ENCODE results near the gene WIF1.
A peak's percentile ranks its signal among the peaks of the same experiment; 100 is the strongest.

The WIF1 gene

DNA sequence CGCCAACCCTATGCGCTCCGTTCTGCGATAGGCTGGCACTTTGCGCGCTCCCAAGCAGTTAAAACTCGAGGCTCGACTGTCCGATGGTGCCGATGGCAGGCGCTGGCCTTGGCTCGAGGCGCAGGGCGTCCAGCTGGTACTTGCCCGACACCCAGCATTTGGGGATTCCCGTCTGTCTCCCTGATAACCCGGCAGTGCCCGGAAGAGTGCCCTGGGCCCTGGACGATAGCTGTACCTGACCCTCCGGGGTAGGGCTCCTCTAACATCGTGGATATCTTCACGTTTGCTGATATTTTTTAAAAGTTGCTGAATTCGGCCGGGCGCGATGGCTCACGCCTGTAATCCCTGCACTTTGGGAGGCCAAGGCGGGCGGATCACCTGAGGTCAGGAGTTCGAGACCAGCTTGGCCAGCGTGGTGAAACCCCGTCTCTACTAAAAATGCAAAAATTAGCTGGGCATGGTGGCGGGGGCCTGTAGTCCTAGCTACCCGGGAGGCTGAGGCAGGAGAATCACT, 908 bp upstream of the WIF1 start:
- DNase-seq: no peak

DNA sequence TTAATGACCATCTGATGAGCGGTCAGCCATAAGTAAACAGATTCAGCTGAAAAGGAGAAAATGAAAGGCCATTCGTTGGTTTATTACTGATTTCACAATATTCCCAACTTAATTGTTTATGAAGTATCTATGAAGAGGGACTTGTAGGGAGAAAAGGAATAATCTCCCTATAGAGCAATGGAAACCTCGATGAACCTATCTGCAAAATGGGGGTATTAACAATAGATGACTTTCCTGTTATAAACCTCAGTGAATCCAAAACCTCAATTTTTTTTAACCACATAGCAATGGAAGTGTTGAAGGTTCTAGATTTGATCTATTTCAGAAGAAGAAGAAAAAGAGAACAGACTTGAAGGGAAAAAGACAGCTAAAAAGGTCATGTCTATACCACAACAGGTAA, 2.0 kb downstream of the WIF1 start:
- DNase-seq: no peak

DNA sequence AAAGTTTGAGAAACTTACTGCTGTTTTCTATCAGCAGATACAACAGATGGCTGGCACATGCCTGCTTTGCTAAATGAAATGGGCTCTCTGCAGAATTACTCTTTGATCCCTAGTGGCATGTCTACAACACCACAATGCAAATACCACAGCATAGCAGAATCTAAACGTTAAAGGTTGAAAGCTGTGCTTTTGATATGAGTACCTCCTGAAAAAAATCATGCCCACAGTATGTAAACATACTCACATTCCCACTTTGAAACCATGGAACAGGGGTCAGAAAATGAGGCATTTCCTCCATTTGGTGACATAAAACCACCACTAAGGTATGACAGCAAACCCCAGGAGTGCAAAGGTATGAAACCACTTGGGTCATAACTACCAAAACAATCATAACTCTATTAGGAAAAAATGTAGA, 7.5 kb downstream of the WIF1 start:
- DNase-seq: no peak

DNA sequence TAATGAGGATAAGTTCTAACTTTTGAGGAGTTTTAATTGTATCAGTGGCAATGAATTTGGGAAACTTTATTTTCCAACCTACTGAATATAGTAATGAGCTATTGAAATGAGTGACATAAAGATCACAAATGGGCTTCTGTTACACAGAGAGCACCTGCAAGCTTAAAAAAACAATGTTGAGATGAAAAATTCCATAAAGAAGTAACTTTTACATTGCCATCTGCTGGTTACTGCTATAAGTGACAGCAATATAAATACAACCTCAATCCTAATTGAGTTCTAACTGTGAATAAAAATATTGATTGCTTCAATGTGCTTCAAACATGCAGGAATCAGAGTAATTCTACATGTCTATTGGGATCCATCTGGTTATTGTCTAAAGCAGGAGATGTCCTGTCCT, 14.2 kb downstream of the WIF1 start:
- DNase-seq: no peak

DNA sequence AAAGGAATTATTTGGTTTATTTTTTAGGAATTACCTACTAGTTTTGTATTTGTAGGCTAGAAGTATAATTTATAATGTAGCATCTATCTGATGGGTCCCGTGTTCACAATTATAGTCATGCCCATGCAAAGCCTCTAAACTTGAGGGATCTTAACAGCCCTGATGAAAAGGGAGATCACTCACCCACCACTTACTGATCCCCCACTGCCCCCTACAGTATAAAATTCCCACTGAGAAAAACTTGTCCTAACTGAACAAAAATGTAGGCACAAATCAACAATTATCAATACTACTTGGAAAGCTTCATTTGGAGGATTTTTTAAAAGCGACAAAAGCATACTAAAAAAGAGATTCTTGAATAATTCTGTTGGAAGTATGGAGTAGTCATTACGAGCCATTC, 21.0 kb downstream of the WIF1 start:
- DNase-seq: peak; percentile 6

DNA sequence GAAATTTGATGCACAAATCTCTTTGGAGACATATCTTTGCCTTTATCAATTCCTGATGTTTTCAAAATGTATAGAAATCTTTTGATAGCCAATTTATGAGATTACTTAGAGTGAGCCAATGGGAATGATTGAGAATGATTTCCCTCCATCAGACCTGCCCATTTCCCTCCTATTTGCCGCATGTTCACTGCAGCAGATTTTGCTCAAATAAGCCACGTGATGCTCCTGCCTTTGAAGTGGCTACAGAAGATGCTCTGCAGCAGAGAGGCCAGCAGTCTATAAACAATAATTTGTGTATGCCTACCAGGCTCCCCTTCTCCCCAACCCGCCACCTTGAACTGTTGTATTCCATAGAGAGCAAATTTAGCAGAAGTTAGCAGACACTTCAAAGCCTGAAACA, 21.9 kb downstream of the WIF1 start:
- DNase-seq: no peak

DNA sequence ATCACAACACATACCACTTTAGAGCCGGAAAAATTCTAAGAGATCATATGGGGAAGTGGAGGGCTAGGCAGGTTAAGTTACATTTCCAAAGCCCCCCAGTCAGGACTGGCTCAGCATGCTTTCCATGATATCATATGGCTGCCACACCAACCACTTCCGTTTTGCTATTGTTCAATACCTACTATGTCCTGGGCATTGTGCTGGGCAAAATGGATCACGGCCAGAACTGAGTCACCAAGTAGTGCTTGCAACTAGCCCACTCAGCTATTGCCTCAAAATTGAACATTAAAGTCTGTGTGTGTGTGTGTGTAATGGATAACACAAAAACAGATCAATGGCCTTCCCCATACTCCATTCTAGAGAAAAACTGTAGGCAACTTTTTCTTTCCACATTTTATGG, 22.7 kb downstream of the WIF1 start:
- no peak for DNase-seq

DNA sequence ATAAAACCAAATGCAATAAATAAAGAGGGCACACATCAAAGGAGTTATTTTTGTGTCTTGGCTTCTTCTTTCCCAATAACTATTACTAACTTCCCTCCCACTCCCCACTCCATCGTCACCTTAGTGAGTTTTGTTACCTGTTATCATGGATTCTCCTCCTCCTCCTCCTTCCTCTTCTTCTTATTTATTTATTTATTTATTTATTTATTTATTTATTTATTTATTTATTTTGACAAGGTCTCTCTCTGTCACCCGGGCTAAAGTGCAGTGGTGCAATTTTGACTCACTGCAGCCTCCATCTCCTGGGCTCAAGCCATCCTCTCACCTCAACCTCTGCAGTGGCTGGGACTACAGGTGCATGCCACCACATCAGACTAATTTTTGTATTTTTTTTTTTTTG, 26.4 kb downstream of the WIF1 start:
- no peak for DNase-seq

DNA sequence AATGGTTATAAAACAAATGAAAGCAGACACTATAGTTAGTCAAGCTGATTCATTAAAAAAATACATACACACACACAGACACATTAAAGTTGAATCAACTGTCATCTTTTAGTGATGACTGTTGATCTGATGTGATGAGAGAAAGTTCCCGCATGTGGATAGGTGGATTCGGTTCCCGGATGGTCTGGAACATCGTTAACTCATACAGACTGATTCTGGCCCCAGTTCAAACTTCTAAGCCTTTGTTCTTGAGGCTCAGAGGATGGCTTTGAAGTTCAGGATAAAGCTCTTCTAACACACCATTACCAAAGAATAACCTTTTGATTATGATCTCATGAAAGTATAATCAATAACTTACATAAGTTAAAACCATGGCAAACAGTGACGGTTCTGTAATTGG, 27.5 kb downstream of the WIF1 start:
- DNase-seq: no peak

DNA sequence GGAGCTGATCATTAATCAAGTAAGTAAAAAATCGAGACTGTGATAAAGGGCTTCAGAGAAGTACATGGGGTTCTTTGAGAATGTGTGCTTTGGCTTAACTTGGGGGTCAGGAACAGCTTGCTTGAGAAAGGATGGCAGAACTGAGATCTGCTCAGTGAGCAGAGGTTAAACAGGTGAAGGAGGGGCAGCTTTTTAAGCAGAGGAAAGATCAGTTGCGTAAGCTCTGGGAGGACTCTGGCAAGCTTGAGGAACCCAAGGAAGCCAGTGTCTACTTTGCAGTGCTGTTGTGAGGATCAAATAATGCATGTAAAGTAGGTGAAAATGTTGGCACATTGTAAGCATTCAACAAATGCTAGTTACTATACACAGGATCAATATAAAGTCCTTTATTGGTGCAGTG, 30.6 kb downstream of the WIF1 start:
- no peak for DNase-seq

DNA sequence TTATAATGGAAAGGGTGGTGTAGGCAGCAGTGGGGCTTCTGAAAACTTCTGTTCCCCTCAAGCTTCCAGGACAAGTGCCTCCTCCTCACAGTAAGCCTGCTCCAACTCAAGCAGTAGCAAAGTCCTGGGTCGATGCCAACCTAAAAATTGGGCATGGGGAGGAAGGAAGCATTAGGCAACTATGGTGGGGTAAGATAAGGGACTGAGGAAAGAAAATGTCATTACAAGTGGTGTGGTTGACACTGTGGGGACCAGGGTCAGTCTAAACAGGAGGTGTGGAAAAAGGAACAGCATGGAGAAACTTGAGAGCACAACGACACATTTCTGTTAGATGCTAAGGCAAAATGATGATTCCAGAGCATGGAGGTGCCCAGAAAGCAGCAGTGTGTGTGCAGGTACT, 34.9 kb downstream of the WIF1 start:
- no peak for DNase-seq

DNA sequence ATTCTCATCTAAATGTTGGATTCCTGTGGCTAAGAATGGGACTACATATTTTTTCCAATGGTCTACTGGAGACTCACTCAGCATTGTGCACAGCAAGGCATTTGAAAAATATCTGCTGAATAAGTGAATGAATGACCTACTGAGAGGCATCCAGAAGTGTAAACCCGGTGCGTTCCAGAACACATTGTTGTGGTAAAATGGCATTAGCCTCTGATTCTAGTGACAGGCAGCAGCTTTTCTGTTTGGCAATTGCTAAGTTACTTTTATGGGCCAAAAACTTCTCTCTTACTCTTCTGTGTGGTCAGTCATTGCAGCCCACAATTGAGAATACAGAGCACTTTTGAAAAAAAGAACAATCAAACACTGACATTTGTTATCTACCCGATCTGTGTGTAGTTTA, 36.5 kb downstream of the WIF1 start:
- DNase-seq: no peak

DNA sequence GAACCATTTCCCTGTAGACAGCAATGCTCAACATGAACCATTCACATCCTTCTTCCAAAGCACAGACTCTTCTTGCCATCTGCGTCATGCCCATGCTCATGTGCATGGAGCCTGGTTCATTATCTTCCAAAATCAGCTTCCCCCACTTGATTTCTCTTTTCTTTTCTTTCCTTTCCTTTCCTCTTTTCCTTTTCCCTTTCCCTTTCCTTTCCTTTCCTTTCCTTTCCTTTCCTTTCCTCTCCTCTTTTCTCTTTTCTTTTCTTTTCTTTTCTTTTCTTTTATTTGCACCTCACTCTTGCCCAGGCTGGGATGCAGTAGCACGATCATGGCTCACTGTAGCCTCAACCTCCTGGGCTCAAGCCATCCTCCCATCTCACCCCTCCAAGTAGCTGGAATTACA, 37.5 kb downstream of the WIF1 start:
- no peak for DNase-seq

DNA sequence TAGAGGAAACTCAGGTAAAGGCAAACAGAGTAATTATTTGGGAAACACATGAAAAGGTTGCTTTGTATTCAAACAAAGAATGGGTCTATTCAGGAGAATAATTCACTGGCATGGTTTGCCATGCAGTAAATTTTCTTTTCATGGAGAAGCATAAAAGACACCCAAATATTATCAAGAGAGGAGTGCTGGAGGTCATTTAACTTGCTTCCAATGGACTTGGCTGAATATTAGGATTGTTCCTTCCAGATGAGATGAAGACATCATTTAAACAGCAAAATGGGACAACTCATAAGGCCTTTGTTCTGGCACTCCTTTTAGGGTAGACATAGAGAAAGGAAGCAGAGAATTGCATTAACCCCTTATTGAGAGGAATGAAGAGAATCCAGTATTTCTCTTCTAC, 38.7 kb downstream of the WIF1 start:
- DNase-seq: no peak

DNA sequence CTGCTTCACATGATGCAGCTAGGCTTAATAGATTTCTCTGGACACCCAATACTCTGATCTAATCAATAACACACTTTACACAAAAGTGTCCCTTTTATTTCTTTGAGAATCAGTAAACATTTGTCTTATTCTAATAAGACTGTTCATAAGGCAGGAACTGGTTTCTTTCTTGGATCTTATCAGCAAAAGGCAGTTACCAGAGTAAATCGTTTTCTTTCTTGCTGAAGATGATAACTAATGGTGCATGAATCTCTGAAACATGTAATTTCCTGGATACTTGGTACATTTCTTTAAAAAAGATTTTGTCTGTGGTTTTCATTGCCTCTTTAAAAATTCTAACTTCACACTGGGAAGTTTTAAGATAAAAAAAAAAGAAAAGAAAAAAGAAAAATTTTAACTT, 39.6 kb downstream of the WIF1 start:
- no peak for DNase-seq

DNA sequence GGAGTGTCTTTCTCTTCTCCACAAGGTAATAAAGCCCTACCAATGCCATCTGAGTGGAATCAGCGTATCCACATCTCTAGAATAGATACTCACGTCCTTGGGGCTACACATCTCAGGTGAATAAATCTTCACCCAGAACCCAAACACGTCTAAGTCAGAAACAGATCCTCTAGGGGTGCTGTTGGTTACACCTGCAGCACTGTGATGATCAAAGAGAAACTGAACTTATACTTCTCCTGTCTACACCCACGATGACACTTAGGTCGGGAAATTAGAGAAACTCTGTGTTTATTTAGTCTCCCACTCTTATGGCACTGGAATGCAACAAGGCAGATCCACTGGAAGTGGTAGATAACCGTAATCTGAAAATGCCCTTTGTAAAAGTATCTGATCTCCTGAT, 46.2 kb downstream of the WIF1 start:
- DNase-seq: no peak

DNA sequence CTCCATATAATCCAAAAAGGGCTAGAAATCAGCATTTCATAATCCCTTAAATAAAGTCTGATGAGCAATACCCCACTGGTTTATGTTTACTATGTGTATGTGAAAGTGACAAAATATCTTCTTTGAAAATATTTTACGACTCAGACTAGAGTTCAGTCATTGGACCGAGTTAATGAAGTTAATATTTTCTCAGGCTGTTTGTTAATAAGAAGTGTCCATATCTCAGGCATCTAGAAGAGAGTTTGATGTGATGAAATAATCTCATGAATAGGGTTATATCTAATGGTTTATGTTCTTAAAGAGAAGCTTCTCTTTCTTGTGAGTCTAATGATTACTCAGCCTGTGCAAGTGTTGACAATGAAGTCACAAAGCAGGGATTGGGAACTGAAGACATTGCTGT, 51.8 kb downstream of the WIF1 start:
- DNase-seq: no peak

DNA sequence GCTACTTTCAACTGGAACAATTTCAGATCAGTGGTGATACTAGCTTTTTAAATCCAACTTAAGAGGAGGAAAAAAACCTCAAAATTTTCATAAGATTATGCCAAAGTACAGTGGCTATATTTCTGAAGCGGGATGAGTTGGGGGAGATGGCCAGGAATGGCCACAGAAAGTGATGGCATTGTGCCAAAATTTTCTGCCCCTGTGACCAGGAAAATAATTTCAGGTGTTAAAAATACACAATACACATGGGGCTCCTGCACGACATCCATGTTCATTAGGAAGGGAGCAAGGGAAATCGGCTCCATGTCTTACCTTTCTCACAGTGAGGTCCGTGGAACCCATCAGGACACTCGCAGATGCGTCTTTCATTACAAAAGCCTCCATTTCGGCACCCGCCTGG, 53.7 kb downstream of the WIF1 start:
- DNase-seq: no peak

DNA sequence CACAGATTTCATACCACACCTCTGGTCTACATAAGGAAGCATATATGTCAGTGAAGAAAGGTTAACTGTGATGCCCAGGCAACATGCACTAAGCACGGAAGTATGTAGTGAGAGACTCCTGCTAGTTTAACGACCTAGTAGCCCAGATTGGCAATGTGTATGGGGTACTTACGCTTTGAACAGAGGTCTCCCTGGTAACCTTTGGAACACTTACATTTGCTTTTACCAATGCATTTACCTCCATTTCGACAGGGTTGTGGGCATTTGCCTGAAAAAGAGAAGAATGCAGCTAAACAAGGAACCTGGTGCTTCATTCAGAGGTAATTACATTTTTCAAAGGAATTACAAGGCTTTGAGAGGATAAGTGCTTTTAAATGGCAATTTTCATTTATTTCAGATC, 65.2 kb downstream of the WIF1 start:
- no peak for DNase-seq

DNA sequence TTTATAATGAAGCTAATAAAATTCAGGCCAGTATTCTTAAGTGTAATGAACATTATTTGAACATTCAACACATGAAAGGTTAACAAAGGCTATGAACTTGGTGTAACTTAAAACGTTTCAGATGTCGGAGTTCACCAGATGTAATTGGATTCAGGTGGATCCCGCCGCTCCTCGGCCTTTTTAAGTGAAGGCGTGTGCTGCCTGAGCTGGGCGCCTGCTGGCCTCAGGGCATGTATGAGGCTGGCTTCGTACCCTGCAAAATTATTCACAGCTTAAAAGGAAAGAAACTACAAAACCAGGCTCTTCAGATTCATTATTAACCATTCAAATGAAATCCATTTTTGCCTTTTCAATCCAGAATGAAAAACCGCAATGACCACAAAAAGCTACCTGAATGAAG, 69.9 kb downstream of the WIF1 start:
- no peak for DNase-seq

DNA sequence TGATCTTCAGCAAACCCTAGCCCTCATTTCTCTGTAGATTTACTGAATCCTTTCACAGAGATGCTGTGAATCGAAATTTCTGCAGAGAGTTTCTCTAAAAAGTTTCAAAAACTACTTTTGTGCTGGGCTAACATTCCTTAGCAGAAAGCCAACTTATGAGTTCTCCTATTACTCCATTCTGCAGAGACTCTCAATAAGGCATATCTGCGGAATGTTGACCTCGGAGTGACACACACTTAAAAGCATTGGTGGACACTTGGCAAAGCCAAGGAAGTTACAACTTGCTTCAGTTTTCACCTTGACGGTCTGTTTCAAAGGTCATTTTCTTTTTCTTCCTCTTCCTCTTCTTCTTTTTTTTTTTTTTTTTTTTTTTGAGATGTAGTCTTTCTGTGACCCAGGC, 75.8 kb downstream of the WIF1 start:
- no peak for DNase-seq

DNA sequence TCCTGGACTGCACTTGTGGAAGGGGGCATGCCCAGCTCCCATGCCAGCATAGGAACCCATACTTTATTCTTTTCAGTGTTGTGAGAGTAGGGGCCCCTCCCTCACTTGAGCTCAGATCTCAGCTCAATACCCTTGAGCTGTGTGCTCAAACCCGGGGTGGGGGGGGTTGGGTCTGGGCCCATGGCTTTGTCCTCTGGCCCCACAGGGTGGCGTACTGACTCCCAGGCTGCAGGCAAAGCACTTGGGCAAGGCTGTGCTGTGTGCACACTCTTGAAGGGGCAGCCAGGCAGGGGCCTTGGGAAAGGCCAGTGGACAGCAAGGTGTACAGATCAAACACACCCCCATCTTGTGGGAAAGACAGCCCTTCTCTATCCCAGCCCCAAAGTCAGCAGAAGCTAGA, 81.8 kb downstream of the WIF1 start:
- DNase-seq: no peak

DNA sequence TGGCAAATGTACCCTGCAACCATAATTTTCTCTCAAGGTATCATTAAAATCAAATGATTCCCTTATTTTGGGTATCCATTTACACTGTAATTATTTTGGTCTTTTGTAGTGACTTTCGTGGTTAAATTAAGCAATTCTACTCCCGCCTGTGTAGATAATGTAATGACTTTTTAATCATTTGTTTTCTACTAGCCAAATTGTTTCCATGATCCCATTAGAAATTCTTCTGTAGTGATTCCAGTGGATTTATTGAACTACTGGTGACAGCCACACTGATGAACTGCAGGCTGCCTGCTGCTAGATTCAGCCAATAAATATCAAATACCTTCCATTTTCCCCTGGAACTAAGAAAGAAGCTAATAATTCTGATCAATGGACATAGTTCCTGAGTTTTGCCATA, 96.0 kb downstream of the WIF1 start:
- no peak for DNase-seq

DNA sequence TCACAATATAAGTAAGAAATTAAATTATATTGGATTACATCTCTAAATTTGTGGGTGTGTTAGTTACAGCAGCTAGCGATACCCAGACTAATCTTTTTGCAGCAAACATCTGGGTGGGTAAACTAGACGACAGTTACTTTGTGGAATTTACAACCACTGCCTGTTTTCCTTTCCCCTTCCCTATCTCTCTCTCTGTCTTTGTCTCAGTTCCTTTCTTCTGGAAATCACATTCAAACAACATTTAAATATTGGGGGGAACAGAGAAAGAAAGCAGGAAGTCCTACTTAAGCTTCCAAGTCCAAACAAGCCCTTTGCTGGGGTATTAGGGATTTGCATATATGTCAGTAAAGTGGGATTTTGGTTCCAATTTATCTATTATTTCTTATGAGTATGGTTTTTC, 97.6 kb downstream of the WIF1 start:
- no peak for DNase-seq

DNA sequence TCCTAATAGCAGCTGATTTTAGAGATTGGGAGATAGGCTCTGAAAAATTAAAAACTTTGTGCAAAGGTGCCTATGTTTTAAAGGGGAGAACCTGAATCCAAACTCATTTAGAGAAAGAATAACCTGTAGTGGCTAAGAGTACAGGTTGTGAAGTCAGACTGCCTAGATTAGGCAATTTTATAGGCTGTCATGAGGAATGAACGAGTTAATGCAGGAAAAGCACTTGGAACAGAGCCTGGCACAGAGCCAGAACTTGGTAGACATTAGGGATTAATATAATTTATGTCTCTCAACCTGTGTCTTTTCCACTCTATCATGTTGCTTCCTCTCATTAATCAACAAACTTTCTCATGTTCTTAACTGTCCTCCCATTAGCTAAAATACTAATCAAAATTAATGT, 98.1 kb downstream of the WIF1 start:
- peak; percentile 78 for DNase-seq

DNA sequence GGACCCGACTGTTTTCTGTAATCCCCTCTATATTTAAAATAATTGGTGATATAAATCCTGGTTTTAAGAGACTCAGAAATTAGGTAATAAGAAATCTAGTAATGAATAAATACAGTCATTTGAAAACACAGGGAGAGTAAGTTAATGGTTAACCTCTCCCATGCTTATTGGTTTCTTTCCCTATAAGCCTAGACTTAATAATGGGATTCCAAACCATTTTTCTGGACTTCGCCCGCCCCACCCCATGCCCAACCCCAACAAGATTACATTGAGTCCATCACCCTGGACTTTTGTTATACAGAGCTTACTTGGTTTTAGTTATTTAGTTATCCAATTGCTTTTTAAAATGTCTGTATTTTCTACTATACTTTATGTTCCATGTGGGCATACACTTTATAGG, 98.7 kb downstream of the WIF1 start:
- DNase-seq: no peak

Data from NCI-H524 treated with DMSO at 0.1 percent for 48 hours (cell line).